Measurements from ENCODE around the gene PIK3CB.

DNA sequence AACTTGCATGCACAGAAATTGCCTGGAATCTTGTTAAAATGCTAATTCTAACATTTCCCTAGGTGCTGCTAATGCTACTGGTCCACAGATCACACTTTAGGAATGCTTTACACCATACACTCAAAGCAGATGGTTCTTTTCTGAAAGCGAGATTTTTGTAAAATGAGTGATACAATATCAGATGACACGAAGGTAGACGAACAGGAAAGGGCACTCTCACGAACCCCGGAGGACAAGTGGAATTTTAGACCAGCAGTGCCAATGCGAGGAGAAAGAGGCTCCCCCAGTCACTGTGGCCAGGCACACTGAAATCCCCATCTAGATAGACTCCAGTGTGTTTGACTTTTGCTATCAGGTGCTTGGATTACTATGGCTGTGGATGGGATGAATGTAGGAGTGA, 205.2 kb downstream of the PIK3CB start:
- TF ChIP-seq, protein P1, sequence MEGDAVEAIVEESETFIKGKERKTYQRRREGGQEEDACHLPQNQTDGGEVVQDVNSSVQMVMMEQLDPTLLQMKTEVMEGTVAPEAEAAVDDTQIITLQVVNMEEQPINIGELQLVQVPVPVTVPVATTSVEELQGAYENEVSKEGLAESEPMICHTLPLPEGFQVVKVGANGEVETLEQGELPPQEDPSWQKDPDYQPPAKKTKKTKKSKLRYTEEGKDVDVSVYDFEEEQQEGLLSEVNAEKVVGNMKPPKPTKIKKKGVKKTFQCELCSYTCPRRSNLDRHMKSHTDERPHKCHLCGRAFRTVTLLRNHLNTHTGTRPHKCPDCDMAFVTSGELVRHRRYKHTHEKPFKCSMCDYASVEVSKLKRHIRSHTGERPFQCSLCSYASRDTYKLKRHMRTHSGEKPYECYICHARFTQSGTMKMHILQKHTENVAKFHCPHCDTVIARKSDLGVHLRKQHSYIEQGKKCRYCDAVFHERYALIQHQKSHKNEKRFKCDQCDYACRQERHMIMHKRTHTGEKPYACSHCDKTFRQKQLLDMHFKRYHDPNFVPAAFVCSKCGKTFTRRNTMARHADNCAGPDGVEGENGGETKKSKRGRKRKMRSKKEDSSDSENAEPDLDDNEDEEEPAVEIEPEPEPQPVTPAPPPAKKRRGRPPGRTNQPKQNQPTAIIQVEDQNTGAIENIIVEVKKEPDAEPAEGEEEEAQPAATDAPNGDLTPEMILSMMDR (IDR thresholded peaks at IDR 0.05): no peak
- TF ChIP-seq POLR2AphosphoS5 (IDR thresholded peaks at IDR 0.05) (no peak), POLR2A (IDR thresholded peaks at IDR 0.05) (no peak)

All from prostate gland (tissue), 2 donors.